ENCODE data around the gene FOXS1.

FOXS1 gene

GRCh38 chr20:31845300-31845863, at the start of gene FOXS1:
Gene FOXS1 (minus strand): TSS chr20:31845604. CDS start chr20:31845542, 62 bp downstream.
- no peak for DNase-seq (ENCODE audit: low read depth in 2 of 3, low spot score in 1 of 3)

DNA sequence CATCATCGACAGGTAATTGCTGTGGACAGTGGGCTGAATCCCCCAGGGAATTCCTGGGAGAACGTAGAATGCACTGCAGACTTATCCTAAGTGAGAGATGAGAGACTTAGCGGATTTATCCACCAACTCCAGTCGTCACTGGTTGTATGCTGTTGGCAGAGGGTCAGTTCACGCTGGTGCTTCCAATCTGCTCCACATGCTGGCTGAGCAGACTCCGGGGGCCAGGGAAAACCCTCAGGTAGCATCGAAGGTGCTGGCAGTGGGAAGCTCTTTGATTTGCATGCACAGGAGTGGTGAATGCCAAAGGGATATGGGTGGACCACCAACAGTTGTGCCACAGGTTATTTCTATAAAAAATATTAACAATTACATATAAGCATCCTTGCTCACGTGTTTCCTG, 45.2 kb upstream of the FOXS1 start:
- DNase-seq (ENCODE audit: low read depth in 2 of 3, low spot score in 1 of 3) = no peak

- no peak for DNase-seq (ENCODE audit: low read depth in 2 of 3, low spot score in 1 of 3)
Observed at GRCh38 chr20:31883829-31884228, 38.4 kb upstream of the FOXS1 start.

- DNase-seq (ENCODE audit: low read depth in 2 of 3, low spot score in 1 of 3) = no peak
Observed at GRCh38 chr20:31881945-31882344, 36.5 kb upstream of the FOXS1 start.

GRCh38 chr20:31879143-31879987, 34.0 kb upstream of the FOXS1 start:
- peak; percentile 70 to 84 (median 76) for DNase-seq (ENCODE audit: low read depth in 2 of 3, low spot score in 1 of 3)

GRCh38 chr20:31877684-31878083, 32.3 kb upstream of the FOXS1 start:
- DNase-seq (ENCODE audit: low read depth in 2 of 3, low spot score in 1 of 3) = no peak

- DNase-seq (ENCODE audit: low read depth in 2 of 3, low spot score in 1 of 3) = no peak
Observed at GRCh38 chr20:31875671-31876070, 30.3 kb upstream of the FOXS1 start.

DNA sequence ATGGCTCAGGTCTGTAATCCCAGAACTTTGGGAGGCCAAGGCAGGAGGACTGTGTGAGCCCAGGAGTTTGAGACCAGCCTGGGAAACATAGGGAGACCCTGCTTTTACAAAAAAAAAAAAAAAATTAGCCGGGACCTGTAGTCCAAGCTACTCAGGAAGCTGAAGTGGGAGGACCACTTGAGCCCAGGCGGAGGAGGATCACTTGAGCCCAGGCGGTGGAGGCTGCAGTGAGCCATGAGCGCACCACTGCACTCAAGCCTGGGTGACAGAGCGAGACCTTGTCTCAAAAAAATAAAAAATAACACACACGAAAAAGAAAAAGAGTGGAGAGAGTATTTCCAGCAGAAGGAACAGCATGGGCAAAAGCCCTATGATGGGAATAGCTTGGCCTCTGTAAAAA, 27.0 kb upstream of the FOXS1 start:
- no peak for DNase-seq (ENCODE audit: low read depth in 2 of 3, low spot score in 1 of 3)

GRCh38 chr20:31871618-31871954, 26.2 kb upstream of the FOXS1 start:
- DNase-seq (ENCODE audit: low read depth in 2 of 3, low spot score in 1 of 3) = no peak

- no peak for DNase-seq (ENCODE audit: low read depth in 2 of 3, low spot score in 1 of 3)
Observed at GRCh38 chr20:31870726-31871617, 25.6 kb upstream of the FOXS1 start.

DNA sequence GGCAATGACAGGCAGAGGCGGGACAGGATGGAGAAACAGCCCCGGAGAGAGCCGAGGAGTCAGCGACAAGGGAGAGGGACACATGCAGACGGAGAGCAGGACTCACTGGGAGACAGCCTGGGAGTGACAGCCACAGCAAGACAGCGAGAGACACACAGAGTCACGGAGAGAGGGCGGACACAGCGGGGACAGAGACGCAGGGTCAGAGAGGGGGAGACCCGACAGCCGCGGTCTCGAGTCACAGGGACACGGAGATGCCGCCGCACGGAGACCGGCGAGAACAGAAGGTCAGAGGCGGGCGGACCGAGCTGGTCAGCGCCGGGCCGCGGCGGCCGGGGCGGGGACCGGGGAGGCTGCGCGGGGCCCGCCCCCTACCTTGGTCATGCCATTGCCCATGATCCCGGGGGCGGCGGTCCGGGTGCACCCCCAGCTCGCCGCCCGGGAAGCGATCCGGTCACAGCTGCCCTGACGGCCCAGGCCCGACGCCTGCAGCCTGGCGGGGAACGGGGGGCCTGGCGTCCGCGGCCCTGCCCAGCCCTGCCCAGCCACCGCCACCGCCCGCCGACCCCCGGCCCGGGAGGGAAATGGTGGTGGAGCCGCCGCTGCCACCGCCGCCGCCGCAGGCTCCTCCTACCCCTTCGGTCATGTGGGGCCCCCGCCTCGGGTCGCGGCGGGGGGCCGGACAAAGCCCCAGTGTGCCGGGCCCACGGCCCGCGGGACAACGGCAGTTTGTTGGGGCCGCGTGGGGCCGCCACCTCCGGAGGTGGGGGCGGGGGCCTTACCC, 24.7 kb upstream of the FOXS1 start, which contains the start of the genes DUSP15 and TTLL9:
TSS of gene DUSP15 (minus strand) at position 586 of the 784 bp plus-strand sequence. CDS start at position 396, 190 bp downstream.
TSS of gene TTLL9 (plus strand) at position 693 of the 784 bp plus-strand sequence. CDS start 493 bp downstream, outside the sequence.
- no peak for DNase-seq (ENCODE audit: low read depth in 2 of 3, low spot score in 1 of 3)

DNA sequence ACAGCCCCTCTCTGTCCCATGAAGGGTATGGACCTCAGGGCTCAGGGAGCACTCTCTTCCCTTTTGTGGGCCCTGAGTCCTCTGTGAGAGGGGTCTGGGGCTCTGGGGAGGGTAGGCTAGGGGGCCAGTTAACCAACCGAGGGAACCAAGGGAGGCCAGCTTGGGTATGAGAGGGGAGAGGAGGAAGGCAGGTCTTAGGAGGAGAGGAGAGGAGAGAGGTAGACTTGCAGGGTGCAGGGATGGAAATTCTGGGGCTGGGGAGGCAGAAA, 24.2 kb upstream of the FOXS1 start:
- DNase-seq (ENCODE audit: low read depth in 2 of 3, low spot score in 1 of 3) = no peak

DNA sequence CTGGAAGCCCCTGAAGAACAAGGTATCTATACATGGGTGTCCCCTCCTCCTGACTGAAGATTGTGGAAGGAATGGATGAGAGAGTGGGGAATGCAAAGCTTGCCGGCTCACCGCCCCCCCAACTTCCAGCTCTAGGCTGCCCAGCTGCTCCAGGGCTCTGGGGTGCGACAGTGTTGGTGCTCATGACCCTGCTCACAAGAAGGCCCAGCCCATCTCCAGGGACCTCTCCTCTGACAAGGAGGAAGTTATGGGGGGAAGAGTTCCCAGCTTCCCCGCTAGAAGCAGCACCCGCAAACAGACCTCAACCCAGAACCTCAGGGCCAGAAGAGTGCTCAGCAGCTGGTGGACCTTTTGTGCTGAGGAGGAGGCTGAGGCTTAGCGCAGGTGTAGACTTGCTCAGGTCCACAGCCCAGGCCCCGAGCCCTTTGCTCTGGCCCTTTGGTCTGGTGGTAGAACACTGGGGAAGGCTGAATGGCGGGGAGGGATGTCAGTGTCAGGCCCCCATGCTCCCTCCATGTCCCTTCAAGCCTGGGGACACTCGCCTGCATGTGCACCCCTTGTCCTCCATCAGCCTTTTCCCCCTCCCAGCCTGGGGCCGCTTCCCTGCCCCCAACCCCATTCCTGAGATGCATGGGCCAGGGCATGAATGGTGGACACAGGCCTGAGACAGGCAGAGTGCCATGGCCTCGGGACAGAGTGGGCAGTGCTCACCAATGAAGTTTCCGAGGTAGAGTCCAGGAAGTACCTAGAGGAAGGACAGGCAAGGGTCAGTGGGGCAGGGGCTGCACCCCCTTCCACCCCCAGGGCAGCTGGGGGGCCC, 23.7 kb upstream of the FOXS1 start:
- DNase-seq (ENCODE audit: low read depth in 2 of 3, low spot score in 1 of 3) = no peak

DNA sequence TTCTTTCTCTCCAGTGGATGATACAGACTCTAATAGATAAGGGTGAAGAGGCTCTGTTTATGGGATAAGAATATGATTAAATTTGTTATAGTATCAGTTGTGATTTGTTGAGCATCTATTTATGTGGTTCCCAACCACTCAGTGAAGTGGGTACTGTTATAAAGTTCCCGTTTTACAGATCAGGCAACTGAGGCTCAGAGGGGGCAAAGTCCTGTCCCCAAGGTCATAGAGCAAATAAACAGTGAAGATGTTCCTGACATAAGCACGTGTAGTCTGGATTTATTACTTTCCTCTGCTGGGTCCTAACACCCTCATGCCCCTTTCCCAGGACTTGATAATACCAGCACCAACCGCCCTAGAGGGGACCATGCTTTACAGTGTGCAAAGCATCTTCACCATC, 20.8 kb upstream of the FOXS1 start:
- no peak for DNase-seq (ENCODE audit: low read depth in 2 of 3, low spot score in 1 of 3)

DNA sequence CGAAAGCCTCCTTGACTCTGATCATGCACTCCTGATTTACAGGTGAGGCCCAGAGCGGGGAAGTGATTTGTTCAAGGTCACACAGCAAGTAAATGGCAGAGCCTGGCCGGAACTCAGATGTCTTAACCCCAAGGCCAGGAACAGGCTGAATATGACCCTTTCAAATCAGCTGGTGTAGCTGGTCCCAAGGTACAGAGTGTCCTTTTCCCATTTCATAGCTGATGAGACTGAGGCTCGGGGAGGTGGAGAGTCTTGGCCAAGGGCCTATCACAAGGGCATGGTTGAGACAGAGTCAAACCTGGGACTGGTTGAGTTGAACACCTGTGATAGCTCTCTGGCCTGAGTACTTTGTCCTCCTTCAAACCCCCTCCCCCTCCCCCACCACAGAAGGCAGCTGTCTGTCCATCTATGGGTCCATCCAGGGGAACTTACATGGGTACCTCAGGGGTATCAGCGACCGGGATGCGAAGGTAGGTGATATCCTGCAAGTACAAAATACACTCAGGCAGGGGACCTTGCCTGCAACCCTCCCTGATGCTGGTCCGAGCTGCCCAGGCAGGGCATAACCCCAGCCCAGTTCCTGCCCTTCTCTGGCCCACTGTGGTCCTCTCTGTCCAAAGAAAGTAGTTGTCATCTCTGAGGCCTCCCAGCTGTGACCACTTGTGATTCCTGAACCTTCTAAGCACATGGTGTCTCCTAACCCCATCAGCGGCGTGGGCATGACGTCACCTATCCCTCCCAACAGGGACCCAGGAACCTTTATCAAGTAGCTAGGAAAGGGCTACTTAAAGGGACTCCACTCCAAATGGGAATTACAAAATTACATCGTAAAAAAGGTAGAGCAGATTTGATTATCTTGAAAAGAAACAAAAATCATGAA, 19.4 kb upstream of the FOXS1 start:
- DNase-seq (ENCODE audit: low read depth in 2 of 3, low spot score in 1 of 3) = no peak

DNA sequence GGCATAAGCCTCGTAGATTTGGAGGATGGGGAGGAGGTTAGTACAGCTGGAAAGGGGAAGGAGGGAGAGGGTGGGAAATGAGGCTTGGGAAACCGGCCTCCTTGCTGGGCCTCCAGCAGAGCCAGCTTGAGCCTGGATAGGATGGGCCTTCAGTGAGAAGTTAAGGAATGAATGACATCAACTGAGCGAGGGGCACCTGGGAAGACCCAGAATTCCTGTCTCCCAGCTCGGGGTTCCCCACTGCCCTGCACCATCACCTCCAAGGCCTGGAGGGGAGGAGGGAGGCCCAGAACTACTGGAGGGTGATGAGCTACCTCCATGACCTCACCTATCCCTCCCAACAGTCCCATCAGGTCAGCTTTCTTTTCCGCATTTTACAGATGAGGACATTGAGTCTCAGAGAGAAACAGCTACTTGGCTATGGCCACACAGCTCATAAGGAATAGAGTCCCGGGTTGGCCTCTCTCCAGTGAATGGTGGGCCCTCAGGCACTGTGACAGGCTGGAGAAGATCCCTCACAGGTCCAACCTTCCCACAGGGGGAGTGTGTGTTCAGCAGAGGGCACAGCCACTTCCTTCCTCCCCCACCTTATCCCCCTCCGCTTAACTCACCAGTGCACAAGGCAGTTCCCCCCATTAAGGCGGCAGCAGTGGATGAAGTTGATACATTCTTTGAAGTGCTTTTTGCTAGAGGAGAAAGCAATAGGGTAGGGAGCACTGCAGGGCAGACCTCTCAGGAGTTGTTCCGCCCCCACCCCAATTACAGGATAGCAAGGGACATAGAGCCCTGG, 18.1 kb upstream of the FOXS1 start:
- DNase-seq (ENCODE audit: low read depth in 2 of 3, low spot score in 1 of 3) = no peak

- DNase-seq (ENCODE audit: low read depth in 2 of 3, low spot score in 1 of 3) = no peak
Observed at GRCh38 chr20:31862506-31862905, 17.1 kb upstream of the FOXS1 start.

DNA sequence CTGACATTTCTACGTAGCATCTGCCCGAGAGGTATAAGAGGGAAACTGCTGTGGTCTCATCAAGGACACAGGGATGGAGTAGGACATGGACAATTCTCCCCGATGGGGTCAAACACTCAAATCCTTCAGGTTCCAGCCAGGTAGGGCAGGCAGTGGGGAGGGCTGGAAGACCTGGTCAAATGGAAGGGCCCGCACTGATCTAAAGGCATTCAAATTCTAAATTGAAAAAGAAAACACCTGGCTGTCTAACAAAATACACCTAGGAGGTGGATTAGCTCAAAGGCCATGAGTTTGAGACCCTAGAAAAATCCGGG, 16.7 kb upstream of the FOXS1 start:
- no peak for DNase-seq (ENCODE audit: low read depth in 2 of 3, low spot score in 1 of 3)

Measured in stimulated activated CD4-positive, alpha-beta T cell treated with anti-CD3 and anti-CD28 coated beads, Interleukin-12 subunit alpha, Interleukin-12 subunit beta, amount 100 ng/mL, for 48 hours (primary cell).